ENCODE results near the gene GRID2IP.
A peak's percentile ranks its signal among the peaks of the same experiment; 100 is the strongest.

GRID2IP gene

GRCh38 chr7:6496842-6497636 lies 54.2 kb downstream of the GRID2IP start:
- Histone ChIP-seq H3K9me3 (ENCODE audit: control insufficient read depth, insufficient read depth, low read length) (no peaks in the 10 kb centered on the region), H3K9ac (ENCODE audit: low read depth, low read length) (no peak overlapping the region), H3K36me3 (ENCODE audit: insufficient read depth, low read length) (no peaks in the 10 kb centered on the region)

GRCh38 chr7:6495597-6496262 lies 55.5 kb downstream of the GRID2IP start:
- no peaks in the 10 kb centered on the region for H3K4me1 ChIP-seq (ENCODE audit: insufficient read depth, low read length)
- H3K9me3 ChIP-seq (ENCODE audit: control insufficient read depth, insufficient read depth, low read length) = no peaks in the 10 kb centered on the region
- H3K36me3 ChIP-seq (ENCODE audit: insufficient read depth, low read length) = no peaks in the 10 kb centered on the region
- no peak overlapping the region for H3K9ac ChIP-seq (ENCODE audit: low read depth, low read length)

More at GRCh38 chr7:6496842-6497636, 54.2 kb downstream of the GRID2IP start:
- H3K4me1 ChIP-seq (ENCODE audit: insufficient read depth, low read length) = no peaks in the 10 kb centered on the region

- Histone ChIP-seq H3K36me3 (ENCODE audit: insufficient read depth, low read length) (no peaks in the 10 kb centered on the region), H3K9ac (ENCODE audit: low read depth, low read length) (no peak overlapping the region), H3K4me1 (ENCODE audit: insufficient read depth, low read length) (no peaks in the 10 kb centered on the region), H3K9me3 (ENCODE audit: control insufficient read depth, insufficient read depth, low read length) (no peaks in the 10 kb centered on the region; the same call in 1 of the 2 replicates)
Observed at GRCh38 chr7:6494365-6494764, 56.9 kb downstream of the GRID2IP start.

GRCh38 chr7:6491194-6491593 lies 60.1 kb downstream of the GRID2IP start:
- H3K9me3 ChIP-seq (ENCODE audit: control insufficient read depth, insufficient read depth, low read length) = no peaks in the 10 kb centered on the region; the same call in 1 of the 2 replicates
- no peak overlapping the region for H3K9ac ChIP-seq (ENCODE audit: low read depth, low read length)
- H3K4me1 ChIP-seq (ENCODE audit: insufficient read depth, low read length) = no peaks in the 10 kb centered on the region
- no peaks in the 10 kb centered on the region for H3K36me3 ChIP-seq (ENCODE audit: insufficient read depth, low read length)

GRCh38 chr7:6489612-6490011 lies 61.6 kb downstream of the GRID2IP start:
- H3K4me1 ChIP-seq (ENCODE audit: insufficient read depth, low read length) = no peaks in the 10 kb centered on the region
- H3K9ac ChIP-seq (ENCODE audit: low read depth, low read length) = no peak overlapping the region
- no peaks in the 10 kb centered on the region for H3K36me3 ChIP-seq (ENCODE audit: insufficient read depth, low read length)
- no peaks in the 10 kb centered on the region; the same call in 1 of the 2 replicates for H3K9me3 ChIP-seq (ENCODE audit: control insufficient read depth, insufficient read depth, low read length)

GRCh38 chr7:6487184-6487545 lies 64.1 kb downstream of the GRID2IP start:
- peaks cover 4% of the 10 kb centered on the region; the same call in 1 of the 2 replicates for H3K36me3 ChIP-seq (ENCODE audit: insufficient read depth, low read length)
- H3K9me3 ChIP-seq (ENCODE audit: control insufficient read depth, insufficient read depth, low read length) = no peaks in the 10 kb centered on the region; the same call in 1 of the 2 replicates
- H3K4me1 ChIP-seq (ENCODE audit: insufficient read depth, low read length) = peaks cover 6% of the 10 kb centered on the region; the same call in 1 of the 2 replicates
- no peak overlapping the region for H3K9ac ChIP-seq (ENCODE audit: low read depth, low read length)

GRCh38 chr7:6486438-6487183 lies 64.7 kb downstream of the GRID2IP start:
- no peaks in the 10 kb centered on the region; the same call in 1 of the 2 replicates for H3K9me3 ChIP-seq (ENCODE audit: control insufficient read depth, insufficient read depth, low read length)
- H3K9ac ChIP-seq (ENCODE audit: low read depth, low read length) = no peak overlapping the region
- H3K4me1 ChIP-seq (ENCODE audit: insufficient read depth, low read length) = peaks cover 7% of the 10 kb centered on the region; the same call in 1 of the 2 replicates
- H3K36me3 ChIP-seq (ENCODE audit: insufficient read depth, low read length) = peaks cover 4% of the 10 kb centered on the region; the same call in 1 of the 2 replicates

- Histone ChIP-seq H3K9ac (ENCODE audit: low read depth, low read length) (peak overlapping the region; percentile 98), H3K4me1 (ENCODE audit: insufficient read depth, low read length) (peaks cover 7% of the 10 kb centered on the region; the same call in 1 of the 2 replicates), H3K9me3 (ENCODE audit: control insufficient read depth, insufficient read depth, low read length) (no peaks in the 10 kb centered on the region), H3K36me3 (ENCODE audit: insufficient read depth, low read length) (peaks cover 4% of the 10 kb centered on the region; the same call in 1 of the 2 replicates)
Observed at GRCh38 chr7:6482743-6483119, 68.5 kb downstream of the GRID2IP start.

- H3K4me1 ChIP-seq (ENCODE audit: insufficient read depth, low read length) = peaks cover 7% of the 10 kb centered on the region; the same call in 1 of the 2 replicates
- H3K36me3 ChIP-seq (ENCODE audit: insufficient read depth, low read length) = peaks cover 4% of the 10 kb centered on the region; the same call in 1 of the 2 replicates
- peak overlapping the region; percentile 98 for H3K9ac ChIP-seq (ENCODE audit: low read depth, low read length)
- no peaks in the 10 kb centered on the region for H3K9me3 ChIP-seq (ENCODE audit: control insufficient read depth, insufficient read depth, low read length)
Observed at GRCh38 chr7:6482307-6482706, 69.0 kb downstream of the GRID2IP start.

GRCh38 chr7:6481445-6481844 lies 69.8 kb downstream of the GRID2IP start:
- peaks cover 7% of the 10 kb centered on the region; the same call in 1 of the 2 replicates for H3K4me1 ChIP-seq (ENCODE audit: insufficient read depth, low read length)

GRCh38 chr7:6480323-6480660 lies 71.0 kb downstream of the GRID2IP start:
- H3K9me3 ChIP-seq (ENCODE audit: control insufficient read depth, insufficient read depth, low read length) = no peaks in the 10 kb centered on the region
- H3K9ac ChIP-seq (ENCODE audit: low read depth, low read length) = no peak overlapping the region
- peaks cover 7% of the 10 kb centered on the region; the same call in 1 of the 2 replicates for H3K4me1 ChIP-seq (ENCODE audit: insufficient read depth, low read length)
- peaks cover 7% of the 10 kb centered on the region; the same call in 1 of the 2 replicates for H3K36me3 ChIP-seq (ENCODE audit: insufficient read depth, low read length)

More at GRCh38 chr7:6481445-6481844, 69.8 kb downstream of the GRID2IP start:
- Histone ChIP-seq H3K9me3 (ENCODE audit: control insufficient read depth, insufficient read depth, low read length) (no peaks in the 10 kb centered on the region), H3K36me3 (ENCODE audit: insufficient read depth, low read length) (peaks cover 4% of the 10 kb centered on the region; the same call in 1 of the 2 replicates), H3K9ac (ENCODE audit: low read depth, low read length) (no peak overlapping the region)

- H3K9me3 ChIP-seq (ENCODE audit: control insufficient read depth, insufficient read depth, low read length) = no peaks in the 10 kb centered on the region
- no peak overlapping the region for H3K9ac ChIP-seq (ENCODE audit: low read depth, low read length)
Observed at GRCh38 chr7:6479067-6479466, 72.2 kb downstream of the GRID2IP start.

GRCh38 chr7:6478186-6478585 lies 73.1 kb downstream of the GRID2IP start:
- peaks cover 7% of the 10 kb centered on the region; the same call in 1 of the 2 replicates for H3K4me1 ChIP-seq (ENCODE audit: insufficient read depth, low read length)
- no peaks in the 10 kb centered on the region for H3K9me3 ChIP-seq (ENCODE audit: control insufficient read depth, insufficient read depth, low read length)
- H3K36me3 ChIP-seq (ENCODE audit: insufficient read depth, low read length) = peaks cover 10% of the 10 kb centered on the region; the same call in 1 of the 2 replicates
- H3K9ac ChIP-seq (ENCODE audit: low read depth, low read length) = no peak overlapping the region

More at GRCh38 chr7:6479067-6479466, 72.2 kb downstream of the GRID2IP start:
- H3K36me3 ChIP-seq (ENCODE audit: insufficient read depth, low read length) = peaks cover 10% of the 10 kb centered on the region; the same call in 1 of the 2 replicates
- peaks cover 7% of the 10 kb centered on the region; the same call in 1 of the 2 replicates for H3K4me1 ChIP-seq (ENCODE audit: insufficient read depth, low read length)

- peaks cover 2% of the 10 kb centered on the region; the same call in 1 of the 2 replicates for H3K4me1 ChIP-seq (ENCODE audit: insufficient read depth, low read length)
- H3K9me3 ChIP-seq (ENCODE audit: control insufficient read depth, insufficient read depth, low read length) = no peaks in the 10 kb centered on the region
- H3K36me3 ChIP-seq (ENCODE audit: insufficient read depth, low read length) = peaks cover 11% of the 10 kb centered on the region; the same call in 1 of the 2 replicates
- no peak overlapping the region for H3K9ac ChIP-seq (ENCODE audit: low read depth, low read length)
Observed at GRCh38 chr7:6477318-6477660, 74.0 kb downstream of the GRID2IP start.
